ENCODE data around the gene LIN52. TPM values are rescaled to one million over a fixed set of nuclear protein-coding genes. Genes with fewer than 3 reads are reported as not detected.

Gene LIN52
- total and polyA plus RNA-seq, 2 of the 8 experiments (the other 6 are each of a cell fraction or from before 2014, with no cell fraction given) = 6.8 to 11.6 TPM

- no peaks in the 10 kb centered on the region for H3K79me1 ChIP-seq (ENCODE audit: low read depth, low read length)
- no peak overlapping the region for H3K4ac ChIP-seq (replicated peaks; ENCODE audit: insufficient read length, low read depth, low read length)
- H3K23ac ChIP-seq (ENCODE audit: insufficient read length) = no peak overlapping the region
- H2BK12ac ChIP-seq (ENCODE audit: low read depth, low read length) = no peak overlapping the region
- no peak overlapping the region for H3K27ac ChIP-seq (ENCODE audit: low read depth, low read length)
- H3K27me3 ChIP-seq (replicated peaks in 1 of 4; ENCODE audit: control insufficient read depth in 3 of 4, extremely low read depth in 1 of 4, insufficient read depth in 3 of 4, low read length in 3 of 4) = no peaks in the 10 kb centered on the region
- WGBS, 2 experiments (ENCODE audit: extremely low coverage in 1 of 2, insufficient coverage in 1 of 2, insufficient read length in 1 of 2, insufficient replicate concordance in 2 of 2, low coverage in 1 of 2, low lambda C conversion rate in 2 of 2, missing lambda C conversion rate in 1 of 2) = 75% methylated on average over 1 of the region's 1 CpG; no CpG with 5 or more reads in 1 of the 2 experiments
- H2BK5ac ChIP-seq (ENCODE audit: low read depth, low read length) = no peak overlapping the region
- H2AK5ac ChIP-seq (ENCODE audit: low read depth, low read length) = no peak overlapping the region
- no peak overlapping the region for H2BK20ac ChIP-seq (ENCODE audit: low read length)
- H3K9me3 ChIP-seq (ENCODE audit: insufficient read depth in 2 of 2, low read depth in 1 of 2, low read length in 1 of 2) = no peaks in the 10 kb centered on the region
- H4K91ac ChIP-seq (replicated peaks; ENCODE audit: insufficient read length, low read length) = no peak overlapping the region
- no peak overlapping the region for H2BK120ac ChIP-seq (replicated peaks; ENCODE audit: low read depth, low read length)
- H3K4me1 ChIP-seq (replicated peaks in 1 of 4; ENCODE audit: control insufficient read depth in 3 of 4, insufficient read depth in 4 of 4, low read length in 3 of 4) = peaks cover 0 to 2% (median 0%) of the 10 kb centered on the region in 4 experiments; a peak in 1 of 7 replicates
- no peaks in the 10 kb centered on the region for H3K23me2 ChIP-seq (ENCODE audit: low read depth, low read length)
- no peak for FAIRE-seq
- CTCF ChIA-PET (ENCODE audit: partially characterized antibody) = interaction anchor here (1.5 to 7.9 kb wide), 3 partner anchors 23 to 50 kb away, joined by 4 to 123 read pairs (median 85); no protein-coding TSS in a partner anchor
- no peak overlapping the region for H4K5ac ChIP-seq (ENCODE audit: insufficient read length, low read depth, low read length)
- H3K4me3 ChIP-seq (ENCODE audit: extremely low read depth in 1 of 4, insufficient read depth in 2 of 4, low read depth in 3 of 4, low read length in 4 of 4) = no peak overlapping the region
- no peak for DNase-seq (ENCODE audit: low read depth in 1 of 2, low spot score in 2 of 2)
- H3K9ac ChIP-seq (replicated peaks in 1 of 4; ENCODE audit: extremely low read depth in 1 of 4, low read depth in 3 of 4, low read length in 3 of 4) = no peak overlapping the region
- POLR2A ChIA-PET (ENCODE audit: partially characterized antibody) = no interaction called here
- peaks cover 0 to 3% (median 0%) of the 10 kb centered on the region in 4 experiments; a peak in 2 of 8 replicates for H3K36me3 ChIP-seq (ENCODE audit: control insufficient read depth in 2 of 4, insufficient read depth in 4 of 4, low read length in 3 of 4)
- H3K56ac ChIP-seq (replicated peaks; ENCODE audit: insufficient read length, low read depth, low read length) = no peak overlapping the region
- no peaks in the 10 kb centered on the region for H3K79me2 ChIP-seq (ENCODE audit: control insufficient read depth in 1 of 2, insufficient read depth in 2 of 2, low read length in 2 of 2)
- H3K18ac ChIP-seq (ENCODE audit: extremely low read depth, low read length) = no peak overlapping the region
- no peak overlapping the region for H2BK15ac ChIP-seq (ENCODE audit: low read length)
- no peak overlapping the region for H3K4me2 ChIP-seq (ENCODE audit: insufficient read depth in 1 of 2, low read depth in 2 of 2, low read length in 2 of 2)
- H4K8ac ChIP-seq (ENCODE audit: extremely low read depth, insufficient read depth, low read length) = no peak overlapping the region
- H2AFZ ChIP-seq (ENCODE audit: low read length) = no peak overlapping the region
- no peak overlapping the region for H3K14ac ChIP-seq (ENCODE audit: insufficient read length)
- H4K20me1 ChIP-seq (replicated peaks in 1 of 2; ENCODE audit: control insufficient read depth in 1 of 2, insufficient read depth in 2 of 2, low read length in 2 of 2) = no peaks in the 10 kb centered on the region
- TF ChIP-seq BCL11A (IDR thresholded peaks at IDR 0.05; ENCODE audit: low read depth in 2 of 2, low read length in 2 of 2) (no peak), MAX (IDR thresholded peaks at IDR 0.05) (no peak), E2F6 (IDR thresholded peaks at IDR 0.05) (no peak), SIN3A (conservative IDR thresholded peaks at IDR 0.05 in 1 of 2, IDR thresholded peaks at IDR 0.05 in 1 of 2; ENCODE audit: low read depth in 1 of 2, low read length in 2 of 2) (no peak), KDM1A (IDR thresholded peaks at IDR 0.05; ENCODE audit: borderline replicate concordance, low read length) (no peak), RAD21 (IDR thresholded peaks at IDR 0.05 in 1 of 2, conservative IDR thresholded peaks at IDR 0.05 in 1 of 2; ENCODE audit: low read depth in 2 of 2, low read length in 2 of 2) (no peak), SP1 (IDR thresholded peaks at IDR 0.05; ENCODE audit: low read depth, low read length) (no peak), BACH1 (IDR thresholded peaks at IDR 0.05; ENCODE audit: low read length) (no peak), CTCF (IDR thresholded peaks at IDR 0.05; ENCODE audit: control extremely low read depth in 1 of 3, insufficient read depth in 1 of 3, low read depth in 1 of 3, low read length in 3 of 3) (no peak), SRF (IDR thresholded peaks at IDR 0.05; ENCODE audit: low read depth, low read length) (no peak)
Observed at GRCh38 chr14:74205882-74206281, 121.1 kb downstream of the LIN52 start.

Measured in H1 (cell line).